Measurements from ENCODE around the gene KIAA1191. TPM values are rescaled to one million over a fixed set of nuclear protein-coding genes. Genes with fewer than 3 reads are reported as not detected.

The KIAA1191 gene
- total RNA-seq, 2 donors from 2014 or later = 135 to 172 TPM

DNA sequence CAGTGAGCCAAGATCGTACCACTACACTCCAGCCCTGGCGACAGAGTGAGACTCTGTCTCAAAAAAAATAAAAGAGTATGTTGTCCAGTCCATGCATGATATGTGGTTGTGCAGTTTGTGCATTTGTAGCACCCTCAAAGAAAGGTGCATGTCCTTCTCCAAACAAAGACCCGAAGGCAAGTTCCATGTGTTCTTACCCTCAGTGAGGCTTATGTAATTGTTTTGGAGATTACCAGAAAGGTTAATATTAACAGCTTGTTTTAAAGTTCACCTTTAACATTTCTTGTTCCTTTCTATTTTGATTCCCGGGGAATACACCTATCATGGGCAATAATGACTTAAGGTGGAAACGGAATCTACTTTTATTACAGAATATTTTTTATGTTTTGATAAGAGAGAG is 22.3 kb downstream of the KIAA1191 start:
- Histone ChIP-seq H3K27me3 (ENCODE audit: control insufficient read depth, insufficient read depth, low read length, poor library complexity, severe bottlenecking) (no peaks in the 10 kb centered on the region), H3K4me1 (ENCODE audit: control insufficient read depth, insufficient read depth, low read length) (no peaks in the 10 kb centered on the region), H3K36me3 (ENCODE audit: control insufficient read depth, insufficient read depth, low read length) (peaks cover 55% of the 10 kb centered on the region), H3K9ac (ENCODE audit: extremely low read depth, low read length, poor library complexity, severe bottlenecking) (no peak overlapping the region), H3K9me3 (ENCODE audit: control insufficient read depth, low read length) (no peaks in the 10 kb centered on the region), H3K27ac (ENCODE audit: low read depth, low read length) (no peak overlapping the region), H3K4me3 (ENCODE audit: low read length) (no peak overlapping the region)
- no peaks in the 10 kb centered on the region for H3K4me1 Mint-ChIP-seq
- no peaks in the 10 kb centered on the region for H3K27me3 Mint-ChIP-seq (ENCODE audit: insufficient read depth)
- TF ChIP-seq, protein P1, sequence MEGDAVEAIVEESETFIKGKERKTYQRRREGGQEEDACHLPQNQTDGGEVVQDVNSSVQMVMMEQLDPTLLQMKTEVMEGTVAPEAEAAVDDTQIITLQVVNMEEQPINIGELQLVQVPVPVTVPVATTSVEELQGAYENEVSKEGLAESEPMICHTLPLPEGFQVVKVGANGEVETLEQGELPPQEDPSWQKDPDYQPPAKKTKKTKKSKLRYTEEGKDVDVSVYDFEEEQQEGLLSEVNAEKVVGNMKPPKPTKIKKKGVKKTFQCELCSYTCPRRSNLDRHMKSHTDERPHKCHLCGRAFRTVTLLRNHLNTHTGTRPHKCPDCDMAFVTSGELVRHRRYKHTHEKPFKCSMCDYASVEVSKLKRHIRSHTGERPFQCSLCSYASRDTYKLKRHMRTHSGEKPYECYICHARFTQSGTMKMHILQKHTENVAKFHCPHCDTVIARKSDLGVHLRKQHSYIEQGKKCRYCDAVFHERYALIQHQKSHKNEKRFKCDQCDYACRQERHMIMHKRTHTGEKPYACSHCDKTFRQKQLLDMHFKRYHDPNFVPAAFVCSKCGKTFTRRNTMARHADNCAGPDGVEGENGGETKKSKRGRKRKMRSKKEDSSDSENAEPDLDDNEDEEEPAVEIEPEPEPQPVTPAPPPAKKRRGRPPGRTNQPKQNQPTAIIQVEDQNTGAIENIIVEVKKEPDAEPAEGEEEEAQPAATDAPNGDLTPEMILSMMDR (conservative IDR thresholded peaks at IDR 0.05) = no peak
- WGBS, 2 experiments (ENCODE audit: insufficient coverage in 1 of 2, insufficient read length in 1 of 2) = 90% methylated on average over 5 of the region's 5 CpGs; no CpG with 5 or more reads in 1 of the 2 experiments
- H3K9me3 Mint-ChIP-seq = no peaks in the 10 kb centered on the region
- H3K27ac Mint-ChIP-seq = no peak overlapping the region
- no peak overlapping the region for H3K4me3 Mint-ChIP-seq
- DNase-seq = no peak
- peaks cover 49% of the 10 kb centered on the region for H3K36me3 Mint-ChIP-seq (ENCODE audit: low read depth)

- H3K4me1 Mint-ChIP-seq = no peaks in the 10 kb centered on the region
- H3K36me3 Mint-ChIP-seq (ENCODE audit: low read depth) = peaks cover 51% of the 10 kb centered on the region
- Histone ChIP-seq H3K27ac (ENCODE audit: low read depth, low read length) (no peak overlapping the region), H3K36me3 (ENCODE audit: control insufficient read depth, insufficient read depth, low read length) (peaks cover 45% of the 10 kb centered on the region), H3K9me3 (ENCODE audit: control insufficient read depth, low read length) (no peaks in the 10 kb centered on the region), H3K4me1 (ENCODE audit: control insufficient read depth, insufficient read depth, low read length) (no peaks in the 10 kb centered on the region), H3K9ac (ENCODE audit: extremely low read depth, low read length, poor library complexity, severe bottlenecking) (no peak overlapping the region), H3K27me3 (ENCODE audit: control insufficient read depth, insufficient read depth, low read length, poor library complexity, severe bottlenecking) (no peaks in the 10 kb centered on the region), H3K4me3 (ENCODE audit: low read length) (no peak overlapping the region)
- H3K27me3 Mint-ChIP-seq (ENCODE audit: insufficient read depth) = no peaks in the 10 kb centered on the region
- H3K27ac Mint-ChIP-seq = no peak overlapping the region
- TF ChIP-seq, protein P1 (conservative IDR thresholded peaks at IDR 0.05) = no peak
- no peak for DNase-seq
- WGBS, 2 experiments (ENCODE audit: insufficient coverage in 1 of 2, insufficient read length in 1 of 2) = 93 to 100% methylated on average over 1 of the region's 1 CpG
- H3K9me3 Mint-ChIP-seq = no peaks in the 10 kb centered on the region
- no peak overlapping the region for H3K4me3 Mint-ChIP-seq
Measured at GRCh38 chr5:176337913-176338312, 23.7 kb downstream of the KIAA1191 start.

DNA sequence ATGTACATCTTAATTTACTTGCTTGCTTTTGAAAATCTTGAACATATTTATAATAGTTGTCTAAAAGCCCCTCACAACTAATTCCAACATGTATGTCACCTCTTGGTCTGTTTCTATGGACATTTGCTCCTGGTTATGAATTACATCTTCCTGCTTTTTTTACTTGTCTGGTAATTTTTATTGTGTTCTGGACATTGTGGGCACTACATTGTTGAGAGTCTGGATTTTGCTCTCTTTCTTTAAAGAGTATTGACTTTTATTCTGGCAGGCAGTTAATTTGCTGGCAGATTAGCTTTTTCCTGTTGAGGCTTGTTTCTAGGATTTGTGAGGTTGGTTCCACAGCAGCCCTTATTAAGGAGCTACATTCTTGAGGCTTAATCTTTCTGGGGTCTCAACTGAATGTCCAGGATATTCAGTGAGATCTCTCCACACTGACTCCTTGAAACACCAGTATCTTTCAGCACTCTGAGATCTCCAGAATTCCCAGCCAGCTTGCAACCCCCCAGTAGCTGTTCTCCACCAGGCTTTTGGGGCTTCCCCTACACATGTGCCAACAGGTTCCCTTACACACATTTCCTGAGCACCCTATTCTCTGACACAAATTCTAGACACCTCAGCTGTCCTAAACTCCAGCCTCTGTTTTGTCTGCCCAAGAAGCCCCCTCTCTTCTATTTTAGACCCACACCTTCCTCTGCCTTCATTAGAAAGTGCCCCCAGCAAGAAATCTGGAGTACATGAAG is 27.4 kb downstream of the KIAA1191 start:
- H3K9me3 ChIP-seq (ENCODE audit: control insufficient read depth, low read length) = no peaks in the 10 kb centered on the region
- no peak overlapping the region for H3K9ac ChIP-seq (ENCODE audit: extremely low read depth, low read length, poor library complexity, severe bottlenecking)
- no peak overlapping the region for H3K27ac ChIP-seq (ENCODE audit: low read depth, low read length)
- no peaks in the 10 kb centered on the region for H3K4me1 ChIP-seq (ENCODE audit: control insufficient read depth, insufficient read depth, low read length)
- no peaks in the 10 kb centered on the region for H3K27me3 Mint-ChIP-seq (ENCODE audit: insufficient read depth)
- peaks cover 25% of the 10 kb centered on the region for H3K36me3 ChIP-seq (ENCODE audit: control insufficient read depth, insufficient read depth, low read length)
- no peak for DNase-seq
- H3K4me3 ChIP-seq (ENCODE audit: low read length) = no peak overlapping the region
- H3K9me3 Mint-ChIP-seq = peaks cover 3% of the 10 kb centered on the region
- no peak overlapping the region for H3K4me3 Mint-ChIP-seq
- no peaks in the 10 kb centered on the region for H3K4me1 Mint-ChIP-seq
- H3K27me3 ChIP-seq (ENCODE audit: control insufficient read depth, insufficient read depth, low read length, poor library complexity, severe bottlenecking) = no peaks in the 10 kb centered on the region
- TF ChIP-seq, protein P1 (conservative IDR thresholded peaks at IDR 0.05) = no peak
- peaks cover 44% of the 10 kb centered on the region for H3K36me3 Mint-ChIP-seq (ENCODE audit: low read depth)
- no peak overlapping the region for H3K27ac Mint-ChIP-seq

Measured in endodermal cell (in vitro differentiated cells).